GM18511 (cell line): ENCODE measurements around the gene MOK.

ENCODE experiments used
- ATAC-seq: cut with Tn5 transposase; IDR thresholded peaks from one replicate; pipeline ENCODE4 v1.9.1; 2021; ENCODE audit warnings: mild to moderate bottlenecking, moderate library complexity; ENCODE audit not compliant: unreplicated experiment

MOK gene

DNA sequence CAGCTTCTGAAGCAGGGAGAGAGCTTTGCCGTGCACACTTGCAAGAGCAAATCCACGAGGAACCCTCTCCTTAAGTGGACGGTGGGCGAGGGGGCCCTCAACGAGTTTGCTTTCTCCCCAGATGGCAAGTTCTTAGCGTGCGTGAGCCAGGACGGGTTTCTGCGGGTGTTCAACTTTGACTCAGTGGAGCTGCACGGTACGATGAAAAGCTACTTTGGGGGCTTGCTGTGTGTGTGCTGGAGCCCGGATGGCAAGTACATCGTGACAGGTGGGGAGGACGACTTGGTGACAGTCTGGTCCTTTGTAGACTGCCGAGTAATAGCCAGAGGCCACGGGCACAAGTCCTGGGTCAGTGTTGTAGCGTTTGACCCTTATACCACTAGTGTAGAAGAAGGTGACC, 96.2 kb downstream of the MOK start:
- no peak for ATAC-seq

DNA sequence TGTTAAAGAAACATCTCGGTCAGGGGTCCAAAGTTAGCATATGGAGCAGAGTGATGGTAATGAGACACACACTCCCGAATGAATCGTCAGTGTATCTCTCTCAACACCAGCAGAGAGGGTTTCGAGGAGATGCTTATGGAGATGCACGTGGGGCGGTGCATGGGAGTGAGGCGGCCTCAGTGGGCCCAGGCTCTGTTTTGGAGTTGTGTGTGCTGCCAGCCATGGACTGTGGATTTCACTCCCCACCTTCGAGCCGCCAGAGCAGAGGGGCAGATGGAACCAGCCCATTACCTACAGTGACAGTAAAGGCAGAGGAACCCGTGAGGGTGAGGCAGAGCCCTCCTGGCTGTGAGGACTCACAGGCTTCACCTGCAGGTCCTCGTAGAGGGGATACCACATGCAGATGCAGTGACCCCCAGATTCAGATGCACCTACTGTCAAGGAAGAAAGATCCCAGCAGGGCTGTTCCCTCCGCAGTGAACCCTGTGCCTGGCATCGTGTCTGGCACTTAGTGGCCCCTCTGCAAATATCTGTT, 97.1 kb downstream of the MOK start:
- ATAC-seq = no peak

DNA sequence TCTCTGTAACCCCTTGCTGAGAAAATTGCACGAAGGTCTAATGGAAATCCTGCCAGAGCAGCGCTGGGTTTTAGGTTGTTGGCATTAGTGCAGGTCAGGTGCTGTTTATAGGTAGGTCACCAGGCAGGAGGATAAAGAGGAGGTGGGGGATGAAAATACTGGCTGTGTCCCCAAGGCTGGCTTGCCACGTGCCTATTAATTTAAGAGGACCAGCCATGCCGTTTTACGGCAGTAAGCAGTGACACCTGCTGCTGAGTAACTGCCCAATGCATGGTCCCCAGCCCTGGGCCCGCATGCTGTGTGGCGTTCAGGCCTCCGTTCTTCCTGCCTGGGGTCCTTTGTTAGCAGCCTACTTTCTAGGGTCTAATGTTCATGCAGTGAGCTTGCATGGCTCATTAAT, 98.0 kb downstream of the MOK start:
- ATAC-seq = no peak

DNA sequence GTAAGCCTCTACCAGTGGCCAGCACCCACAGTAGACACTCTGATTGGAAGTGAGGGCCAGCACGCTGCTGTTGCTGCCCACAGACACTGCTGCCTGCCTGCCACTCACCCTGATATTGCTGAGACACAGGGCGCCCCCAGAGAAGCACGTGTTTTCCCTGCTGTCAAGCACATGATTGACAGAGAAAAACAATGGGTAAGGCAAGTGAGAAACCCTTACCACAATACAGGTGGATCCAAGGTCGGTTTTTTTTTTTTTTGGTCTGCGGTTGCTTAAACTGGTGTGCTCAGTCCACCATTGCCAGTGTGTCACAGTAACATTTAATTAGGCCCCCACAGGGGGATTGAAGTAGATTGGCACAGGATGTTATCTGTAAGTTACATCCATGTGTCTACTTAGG, 99.4 kb downstream of the MOK start:
- ATAC-seq = no peak

DNA sequence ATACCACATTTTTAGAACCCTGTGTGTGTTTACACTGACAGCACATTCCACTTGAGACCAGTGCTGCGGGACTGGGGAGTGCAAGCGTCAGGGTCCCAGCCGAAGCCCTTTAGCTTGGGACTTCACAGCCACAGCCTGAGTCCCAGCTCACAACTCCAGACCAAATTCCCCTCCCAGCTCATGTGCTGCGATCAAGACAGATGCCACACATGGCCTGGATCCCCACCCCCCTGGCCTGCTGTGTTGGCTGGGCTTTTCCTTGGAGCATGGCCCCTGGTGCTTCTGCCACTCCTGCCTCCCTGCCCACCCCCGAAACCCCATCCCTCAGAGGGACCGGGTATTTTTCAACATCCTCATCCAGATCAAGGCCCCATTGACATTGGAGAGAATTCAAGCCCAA, 101.6 kb downstream of the MOK start:
- no peak for ATAC-seq

DNA sequence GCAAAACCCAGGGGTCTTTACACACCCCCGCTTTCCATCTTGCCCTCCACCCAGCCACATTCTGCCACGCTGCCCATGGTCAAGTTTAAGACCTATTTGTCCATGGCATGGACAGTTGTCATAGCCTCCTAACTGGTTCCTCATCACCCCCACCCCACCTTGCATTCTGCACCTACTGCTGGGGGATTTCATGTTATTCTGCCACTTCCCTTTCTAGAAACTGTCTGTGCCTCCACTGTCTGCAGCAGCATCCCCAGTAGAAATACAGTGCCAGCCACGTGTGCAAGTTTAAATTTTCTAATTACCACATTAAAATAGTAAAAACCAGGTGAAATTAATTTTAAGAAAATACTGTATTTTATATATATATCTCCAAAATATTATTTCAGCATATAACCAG, 102.0 kb downstream of the MOK start:
- ATAC-seq = no peak

DNA sequence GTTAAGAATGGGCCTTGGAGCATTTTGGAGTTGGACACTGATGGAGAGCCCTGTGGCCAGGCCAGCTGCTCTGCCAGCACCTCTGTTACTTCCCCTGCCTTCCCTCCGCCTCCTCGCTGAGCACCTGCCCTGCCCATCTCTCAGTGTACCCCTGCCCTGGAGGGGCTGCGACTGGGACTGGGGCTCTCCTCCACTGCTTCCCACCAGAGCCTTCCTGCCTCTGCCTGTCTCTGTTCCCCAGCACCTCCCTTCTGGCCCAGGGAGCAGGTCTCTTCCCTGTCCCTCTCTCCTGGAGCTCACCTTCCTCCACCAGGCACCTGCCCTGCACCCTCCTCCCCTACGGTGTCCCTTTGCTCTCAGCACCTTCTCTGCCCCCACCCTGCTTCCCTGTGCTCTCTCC, 103.2 kb downstream of the MOK start:
- no peak for ATAC-seq

DNA sequence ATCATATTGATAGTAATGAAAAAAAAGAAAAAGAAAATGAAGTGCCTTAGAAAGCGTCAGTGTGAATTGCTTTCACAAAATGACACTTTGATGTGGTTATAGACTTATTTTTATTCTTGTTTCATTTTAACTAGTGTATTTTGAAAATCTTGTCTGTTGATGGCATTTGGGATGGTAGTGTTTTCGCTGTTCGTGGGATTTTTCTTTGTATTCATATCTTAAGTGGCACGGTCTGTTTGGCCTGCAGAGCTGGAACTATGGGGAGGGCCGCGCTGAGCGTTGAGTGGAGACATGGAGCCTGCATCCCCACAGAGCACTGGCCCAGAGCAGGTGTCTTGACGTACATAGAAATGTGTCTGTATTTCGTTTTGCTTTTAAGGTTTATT, 103.6 kb downstream of the MOK start:
- ATAC-seq = no peak

DNA sequence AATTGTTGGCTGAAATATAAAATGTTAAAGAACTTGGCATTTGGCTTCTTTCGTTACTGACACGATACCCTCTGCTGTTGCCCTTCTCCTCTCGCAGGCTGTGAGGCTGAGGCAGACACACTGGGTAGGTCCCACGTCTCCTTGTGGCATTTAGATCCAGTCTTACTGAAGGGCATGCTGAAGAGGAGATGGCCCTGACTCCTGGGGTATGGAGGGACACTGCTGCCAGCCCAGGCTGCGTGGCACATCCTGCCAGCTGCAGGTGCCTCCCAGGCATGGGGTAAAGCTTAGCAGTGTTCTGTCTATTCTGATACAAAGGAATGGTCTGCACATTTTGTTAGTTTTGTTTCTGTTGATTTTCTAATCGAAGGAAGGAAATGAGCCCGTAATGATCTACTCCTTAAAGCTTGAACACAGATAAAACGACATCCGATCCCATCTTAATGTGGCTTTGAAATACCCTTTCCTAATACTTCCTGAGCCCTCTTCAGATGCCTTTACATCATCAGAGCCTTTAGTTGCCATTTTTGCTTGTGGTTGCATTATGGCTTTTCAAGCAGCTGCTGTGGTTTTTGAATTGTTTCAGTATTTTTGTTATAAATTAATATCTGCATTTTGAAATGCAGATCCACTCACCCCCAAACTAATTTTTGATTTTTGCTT, 104.1 kb downstream of the MOK start:
- ATAC-seq = no peak

DNA sequence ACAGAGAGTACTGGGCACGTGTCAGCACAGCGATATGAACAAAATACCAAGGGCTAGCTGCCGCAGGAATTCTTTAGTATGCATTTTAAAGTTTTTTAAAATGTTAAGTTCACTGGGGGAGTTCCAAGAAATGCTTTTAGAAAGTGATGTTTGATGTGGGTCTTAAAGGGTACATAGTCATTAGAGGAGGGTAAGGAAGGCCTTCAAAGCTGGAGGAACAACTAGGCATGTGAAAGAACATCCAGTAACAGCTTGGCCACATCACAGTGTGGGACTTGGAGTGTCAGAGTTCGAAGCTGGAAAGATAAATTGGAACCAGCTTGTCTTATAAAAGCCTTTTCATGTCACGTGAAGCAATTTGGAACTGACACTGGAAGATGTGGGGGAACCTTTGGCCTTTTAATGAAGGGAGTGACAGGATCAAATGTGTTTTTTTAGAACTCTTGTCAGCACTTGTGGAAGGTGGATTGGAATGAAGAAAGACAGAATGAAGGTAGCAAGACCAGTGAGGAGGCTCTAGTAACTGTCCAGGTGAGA, 107.6 kb downstream of the MOK start:
- no peak for ATAC-seq

DNA sequence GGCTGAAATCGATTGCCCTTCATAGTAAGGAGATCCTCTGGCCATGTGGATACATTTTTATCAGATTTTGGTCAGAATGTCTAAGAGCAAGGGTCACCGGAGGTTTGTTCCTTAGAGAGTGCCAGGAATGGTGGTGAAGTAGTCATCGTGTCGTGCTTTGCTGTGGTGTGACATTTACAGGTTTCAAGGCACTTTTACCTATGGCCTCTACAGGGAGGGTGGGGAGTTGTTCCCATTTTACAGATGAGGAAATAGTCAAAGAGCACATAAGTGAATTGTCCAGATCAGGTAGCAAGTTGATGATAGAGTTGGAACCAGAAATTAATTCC, 108.1 kb downstream of the MOK start:
- no peak for ATAC-seq

DNA sequence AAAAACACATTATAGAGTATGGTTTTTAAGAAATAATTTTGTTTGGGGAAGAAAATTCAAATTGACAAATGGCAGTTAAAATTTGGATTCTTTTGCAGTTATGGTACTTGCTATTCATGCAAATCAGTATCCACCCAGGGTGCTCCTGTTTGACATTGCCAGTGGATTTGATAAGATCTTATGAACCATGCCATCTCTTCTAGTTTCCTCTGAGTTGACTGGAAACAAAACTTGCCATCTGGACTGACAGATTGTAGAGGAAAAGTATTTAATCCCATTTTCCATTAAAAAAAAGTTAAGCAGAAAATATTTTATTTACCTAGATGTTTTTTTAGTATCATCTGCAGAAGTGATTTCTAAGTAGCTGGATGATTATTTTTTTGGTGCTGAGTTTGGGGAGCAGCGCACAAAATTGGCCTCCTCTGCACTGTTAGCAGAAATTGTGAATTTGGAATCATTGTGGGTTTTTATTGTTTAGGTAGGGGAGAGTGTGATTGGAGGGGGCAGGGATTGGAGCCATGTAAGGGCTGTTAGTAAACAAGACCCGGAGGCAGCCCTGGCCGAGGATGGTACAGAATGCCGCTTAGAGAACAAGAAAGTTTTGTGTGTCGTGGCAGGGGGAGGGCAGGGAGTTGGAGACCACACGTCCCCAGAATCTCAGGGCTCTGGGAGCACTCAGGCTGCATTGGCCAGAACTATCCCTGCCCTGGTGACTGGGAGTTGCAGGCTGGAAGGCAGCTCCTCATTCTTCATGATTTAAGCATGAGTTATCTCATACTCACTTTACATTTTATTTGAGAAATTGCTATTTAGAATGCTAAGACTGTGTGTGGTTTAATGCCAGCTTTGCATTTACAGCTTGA, 108.7 kb downstream of the MOK start:
- ATAC-seq = no peak

DNA sequence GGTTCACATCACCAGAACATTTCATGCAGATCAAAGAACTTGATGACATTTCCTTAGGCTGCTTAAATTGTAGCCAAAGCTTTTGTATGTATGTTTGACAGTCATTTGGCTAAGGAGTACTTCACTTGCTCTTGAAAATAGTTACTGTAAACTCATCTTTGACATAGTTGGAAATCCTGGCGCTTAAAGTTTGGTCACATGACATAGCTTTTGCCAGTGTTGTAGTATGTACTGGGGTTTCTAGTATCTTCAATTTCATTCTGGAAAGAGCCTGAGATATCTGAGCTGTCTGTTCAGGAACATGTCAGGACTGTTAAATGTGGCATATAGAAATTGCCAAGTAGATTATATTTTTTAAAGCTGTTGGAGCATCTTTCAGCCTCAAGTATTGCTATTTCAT, 109.5 kb downstream of the MOK start:
- ATAC-seq = no peak

DNA sequence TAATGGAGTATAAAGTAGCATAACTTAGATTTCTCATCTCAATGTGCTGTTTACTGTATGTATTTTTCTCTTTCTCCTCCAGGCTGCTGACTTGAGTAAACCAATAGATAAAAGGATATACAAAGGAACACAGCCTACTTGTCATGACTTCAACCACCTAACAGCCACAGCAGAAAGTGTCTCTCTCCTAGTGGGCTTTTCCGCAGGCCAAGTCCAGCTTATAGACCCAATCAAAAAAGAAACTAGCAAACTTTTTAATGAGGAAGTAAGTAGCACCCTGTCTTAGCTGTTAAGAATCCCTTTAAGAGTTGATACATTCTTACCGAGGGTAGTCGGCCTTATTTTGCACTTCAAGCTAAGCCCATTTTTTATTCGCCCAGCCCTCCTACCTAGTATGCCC, 110.1 kb downstream of the MOK start:
- no peak for ATAC-seq

DNA sequence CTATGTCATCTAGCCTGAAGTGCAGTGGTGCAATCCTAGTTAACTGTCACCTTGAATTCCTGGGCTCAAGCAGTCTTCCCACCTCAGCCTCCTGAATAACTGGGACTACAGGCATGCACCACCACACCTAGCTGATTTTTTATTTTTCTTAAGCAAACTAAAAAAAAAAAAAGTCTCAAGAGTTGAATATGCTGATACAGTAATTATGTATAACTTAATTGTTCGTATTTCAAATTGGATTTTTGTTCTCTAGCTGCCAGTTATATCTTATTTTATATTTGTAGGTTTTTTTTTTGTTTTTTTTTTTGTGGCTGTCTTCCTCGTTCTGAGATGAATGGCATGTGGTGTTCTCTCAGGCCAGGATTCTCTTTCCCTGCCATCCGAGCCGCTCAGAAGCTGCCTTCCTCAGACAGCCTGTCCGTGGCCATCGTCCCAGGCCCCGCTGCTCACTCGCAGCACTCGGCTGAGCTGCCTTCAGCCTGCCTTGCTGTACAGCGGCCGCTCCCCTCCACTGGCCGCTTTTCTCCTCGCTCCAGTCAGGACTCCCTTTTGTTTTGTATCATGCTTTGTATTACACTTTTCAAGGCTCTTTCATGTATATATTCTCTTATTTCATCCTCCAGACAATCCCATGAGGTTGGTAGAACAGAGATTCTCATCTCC, 112.0 kb downstream of the MOK start:
- no peak for ATAC-seq

DNA sequence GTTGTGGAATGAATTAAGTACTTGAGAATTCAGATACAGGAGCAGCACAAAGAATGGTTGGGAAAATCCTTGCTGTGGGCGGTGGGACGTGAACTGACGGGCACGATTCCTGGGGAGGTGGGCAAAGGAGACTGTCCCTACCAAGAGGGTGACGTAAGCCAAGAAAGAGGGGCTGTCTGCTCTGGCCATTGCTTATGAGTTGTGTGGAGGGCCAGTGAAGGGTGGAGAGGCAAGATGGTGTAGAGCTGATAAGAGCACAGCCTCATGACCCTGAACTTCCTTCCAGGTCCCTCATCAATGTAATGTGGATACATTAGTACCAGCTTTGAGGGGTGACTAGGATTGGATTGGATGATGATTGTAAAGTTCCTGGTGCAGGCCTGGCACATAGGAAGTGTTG, 115.1 kb downstream of the MOK start:
- ATAC-seq = no peak

DNA sequence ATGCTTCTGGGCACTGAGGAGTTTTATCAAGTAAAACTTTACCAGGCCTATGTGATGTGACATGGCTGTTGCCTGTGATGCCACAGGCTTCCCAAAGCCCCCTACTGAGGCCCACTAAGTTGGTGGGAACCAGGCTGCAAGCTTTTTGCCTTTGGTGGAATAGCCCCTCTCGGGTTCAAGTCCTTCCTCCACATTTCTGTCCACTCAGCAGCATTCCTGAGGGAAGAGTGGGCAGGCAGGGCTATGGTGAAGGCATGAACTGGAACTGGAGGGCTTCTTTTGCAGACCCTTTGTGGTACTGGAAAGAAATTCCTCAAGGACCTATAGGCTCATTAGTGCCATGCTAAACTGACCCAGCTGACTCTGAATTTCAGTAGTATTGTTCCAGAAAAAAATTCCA, 116.8 kb downstream of the MOK start:
- ATAC-seq = no peak

DNA sequence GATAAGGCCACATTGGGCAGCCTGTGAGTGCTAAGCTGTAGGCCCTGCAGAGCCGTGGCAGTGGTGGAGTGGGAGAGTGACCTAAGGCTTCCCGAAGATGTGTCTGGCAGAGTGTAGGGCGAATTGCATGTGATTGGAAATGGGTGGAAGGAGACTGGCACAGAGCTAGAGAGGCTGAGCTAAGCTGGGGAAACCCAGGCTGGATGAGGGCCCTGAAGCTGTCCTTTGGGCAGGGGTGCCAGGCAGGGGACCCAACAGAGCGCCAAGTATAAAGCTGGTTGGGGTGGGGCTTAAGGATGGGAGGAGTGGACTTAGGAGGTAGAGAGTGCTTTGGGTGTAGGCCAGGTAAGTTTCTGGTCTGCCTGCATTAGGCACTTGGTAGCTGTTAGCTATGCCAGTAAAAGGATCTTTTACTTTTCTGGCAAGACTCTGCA, 117.4 kb downstream of the MOK start:
- ATAC-seq = no peak

DNA sequence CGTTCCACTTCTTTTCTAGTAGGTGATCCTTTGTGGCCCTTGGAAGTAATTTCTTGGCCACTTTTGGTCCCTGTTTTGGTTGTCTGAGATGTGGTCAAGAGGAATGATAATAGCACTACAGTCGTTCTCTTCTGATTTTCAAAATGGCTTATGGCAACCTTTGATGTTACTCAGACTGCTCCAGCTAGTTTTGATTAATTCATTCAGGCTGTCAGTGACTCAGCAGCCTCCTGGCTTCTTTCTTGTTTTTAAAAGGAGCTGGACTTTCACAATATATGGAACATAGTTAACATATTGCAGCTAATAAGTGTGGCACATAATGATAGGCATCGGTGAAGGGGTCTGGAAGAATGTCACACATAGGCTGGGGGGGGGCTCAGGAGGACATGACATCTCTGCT, 117.9 kb downstream of the MOK start:
- ATAC-seq = no peak

DNA sequence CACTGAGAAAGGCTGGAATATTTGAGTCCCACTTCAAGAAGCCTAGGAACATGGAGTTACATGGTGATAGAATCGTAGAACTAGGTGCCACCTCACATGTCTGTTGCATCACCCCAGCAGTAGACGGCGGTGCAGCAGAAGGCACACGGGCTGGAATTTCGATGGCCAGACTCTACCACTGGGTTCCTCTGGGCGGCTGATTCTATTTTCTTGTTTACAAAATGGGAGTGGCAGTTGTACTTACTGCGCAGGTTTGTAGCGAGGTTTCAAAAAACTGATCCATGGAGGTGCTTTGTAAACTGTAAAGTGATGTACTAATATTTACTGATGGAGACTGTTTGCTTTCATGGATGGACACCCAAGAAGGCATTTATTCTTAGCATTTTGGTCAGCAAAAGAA, 119.6 kb downstream of the MOK start:
- no peak for ATAC-seq

DNA sequence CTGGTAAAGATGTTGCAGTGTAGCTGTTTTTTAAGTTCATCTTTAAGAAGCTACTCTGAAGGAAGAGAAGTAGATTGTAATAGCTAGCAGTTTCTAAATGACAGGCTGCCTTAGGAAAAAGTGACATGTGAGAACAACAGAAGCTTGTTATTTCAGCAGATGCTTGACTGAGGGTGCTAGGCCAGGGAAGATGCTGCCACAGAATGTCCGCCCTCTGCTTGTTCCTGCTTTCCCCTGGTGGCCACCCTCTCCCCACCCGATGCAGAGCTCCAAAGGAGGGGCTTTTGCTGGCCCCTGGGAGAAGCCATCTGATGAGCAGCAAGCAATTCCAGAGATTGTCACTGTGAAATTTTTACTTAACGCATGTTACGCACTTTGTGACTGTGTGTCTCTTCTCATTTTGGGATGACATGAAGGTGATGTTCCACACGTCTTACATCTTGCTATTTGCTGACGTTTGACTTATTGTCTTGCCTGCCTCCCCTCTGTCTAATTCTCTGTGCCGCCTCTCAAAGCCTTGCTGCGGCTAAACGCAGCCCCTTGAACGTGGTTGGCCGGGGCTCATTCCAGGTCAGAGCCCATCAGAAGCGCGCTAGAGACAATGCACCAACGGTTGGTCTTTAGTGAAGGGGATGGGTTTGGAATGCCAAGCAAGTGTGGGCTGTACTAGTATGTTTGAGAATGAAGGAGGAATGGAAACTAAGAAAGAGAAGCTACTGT, 120.5 kb downstream of the MOK start:
- no peak for ATAC-seq
